Neural progenitor cell (in vitro differentiated cells): ENCODE measurements around the gene TSPAN18. TPM values are rescaled to one million over a fixed set of nuclear protein-coding genes. Genes with fewer than 3 reads are reported as not detected.
A peak's percentile ranks its signal among the peaks of the same experiment; 100 is the strongest.

ENCODE experiments used
- DNase-seq: peaks from one replicate; pipeline ENCODE4 v3.0.0-alpha.2; 2016; ENCODE audit warnings: low spot score
- H2AFZ ChIP-seq: fragments of 200-600 bp; sonication (generic); replicated peaks from 2 replicates; pipeline ENCODE4 v1.6.1; 2016; ENCODE audit warnings: antibody characterized with exemption
- H3F3A ChIP-seq: fragments of 200-600 bp; sonication (generic); 2 replicates; pipeline ENCODE4 v1.6.1; 2016; ENCODE audit warnings: antibody characterized with exemption, low read depth
- H3K27ac ChIP-seq: fragments of 200-600 bp; sonication (generic); 2 replicates; pipeline ENCODE4 v1.5.1; 2016; ENCODE audit warnings: mild to moderate bottlenecking
- H3K27me3 ChIP-seq: fragments of 200-600 bp; sonication (generic); 2 replicates; pipeline ENCODE4 v1.6.1; 2016; ENCODE audit warnings: mild to moderate bottlenecking, moderate library complexity
- H3K36me3 ChIP-seq: fragments of 200-600 bp; sonication (generic); 2 replicates; pipeline ENCODE4 v1.5.1; 2016
- H3K4me1 ChIP-seq: fragments of 200-600 bp; sonication (generic); 2 replicates; pipeline ENCODE4 v1.6.1; 2016; ENCODE audit warnings: mixed run types
- H3K4me2 ChIP-seq: fragments of 200-600 bp; sonication (generic); 2 replicates; pipeline ENCODE4 v1.6.1; 2016
- H3K4me3 ChIP-seq: fragments of 200-600 bp; sonication (generic); 2 replicates; pipeline ENCODE4 v1.5.1; 2016
- H3K79me2 ChIP-seq: fragments of 200-600 bp; sonication (generic); 2 replicates; pipeline ENCODE4 v1.6.1; 2016; ENCODE audit warnings: low read depth
- H3K9ac ChIP-seq: fragments of 200-600 bp; sonication (generic); 2 replicates; pipeline ENCODE4 v1.6.1; 2016
- H3K9me3 ChIP-seq: fragments of 200-600 bp; sonication (generic); 2 replicates; pipeline ENCODE4 v1.5.1; 2016; ENCODE audit warnings: low read depth
- H4K20me1 ChIP-seq: fragments of 200-600 bp; sonication (generic); 2 replicates; pipeline ENCODE4 v1.6.1; 2016; ENCODE audit warnings: low read depth
- H3K27ac Mint-ChIP-seq: 3 replicates; pipeline ENCODE4 v1.8.0; 2021; ENCODE audit warnings: mixed read lengths
- H3K27me3 Mint-ChIP-seq: 2 replicates; pipeline ENCODE4 v1.8.0; 2022; ENCODE audit warnings: low read depth, mild to moderate bottlenecking, inconsistent platforms, moderate library complexity, mixed read lengths; ENCODE audit not compliant: insufficient read depth
- H3K36me3 Mint-ChIP-seq: 3 replicates; pipeline ENCODE4 v1.8.0; 2021; ENCODE audit warnings: mixed read lengths
- H3K4me1 Mint-ChIP-seq: 3 replicates; pipeline ENCODE4 v1.8.0; 2021; ENCODE audit warnings: mixed read lengths
- H3K4me3 Mint-ChIP-seq: 3 replicates; pipeline ENCODE4 v1.8.0; 2021; ENCODE audit warnings: mild to moderate bottlenecking, moderate library complexity, mixed read lengths
- H3K9me3 Mint-ChIP-seq: 3 replicates; pipeline ENCODE4 v1.8.0; 2020; ENCODE audit warnings: mixed read lengths
- EZH2 ChIP-seq: fragments of 200-600 bp; sonication (generic); IDR thresholded peaks from 2 replicates; pipeline ENCODE4 v1.6.1; 2017; ENCODE audit warnings: antibody characterized with exemption, mild to moderate bottlenecking, moderate library complexity
- EZH2phosphoT487 ChIP-seq: fragments of 200-600 bp; sonication (generic); IDR thresholded peaks from 2 replicates; pipeline ENCODE4 v1.6.1; 2017; ENCODE audit warnings: antibody characterized with exemption
- total RNA-seq: library from RNA; depleted of rRNA; stranded (reverse); fragments of >200 nt; gene quantifications from 2 replicates; pipeline ENCODE4 v1.2.3, GENCODE V29; 2015; ENCODE audit warnings: low replicate concordance
- TF ChIP-seq, protein P1 (sequence below): fragments of 200-600 bp; sonication (generic); IDR thresholded peaks from 2 replicates; pipeline ENCODE4 v1.5.1; 2017; ENCODE audit warnings: antibody characterized with exemption, mild to moderate bottlenecking

TSPAN18 gene
- total RNA-seq, 1 donor from 2014 or later, result 16.5 TPM

- Histone ChIP-seq H3K9me3 (no peaks in the 10 kb centered on the region), H3K4me2 (no peak overlapping the region), H4K20me1 (peaks cover 98% of the 10 kb centered on the region), H3K36me3 (no peaks in the 10 kb centered on the region), H3K4me1 (peaks cover 26% of the 10 kb centered on the region), H3K4me3 (no peak overlapping the region), H3F3A (peaks cover 32% of the 10 kb centered on the region), H3K9ac (no peak overlapping the region), H2AFZ (no peak overlapping the region), H3K79me2 (peaks cover 72% of the 10 kb centered on the region), H3K27me3 (no peaks in the 10 kb centered on the region), H3K27ac (no peak overlapping the region)
- H3K36me3 Mint-ChIP-seq, result no peaks in the 10 kb centered on the region
- peaks cover 11% of the 10 kb centered on the region for H3K27me3 Mint-ChIP-seq
- TF ChIP-seq, protein P1, sequence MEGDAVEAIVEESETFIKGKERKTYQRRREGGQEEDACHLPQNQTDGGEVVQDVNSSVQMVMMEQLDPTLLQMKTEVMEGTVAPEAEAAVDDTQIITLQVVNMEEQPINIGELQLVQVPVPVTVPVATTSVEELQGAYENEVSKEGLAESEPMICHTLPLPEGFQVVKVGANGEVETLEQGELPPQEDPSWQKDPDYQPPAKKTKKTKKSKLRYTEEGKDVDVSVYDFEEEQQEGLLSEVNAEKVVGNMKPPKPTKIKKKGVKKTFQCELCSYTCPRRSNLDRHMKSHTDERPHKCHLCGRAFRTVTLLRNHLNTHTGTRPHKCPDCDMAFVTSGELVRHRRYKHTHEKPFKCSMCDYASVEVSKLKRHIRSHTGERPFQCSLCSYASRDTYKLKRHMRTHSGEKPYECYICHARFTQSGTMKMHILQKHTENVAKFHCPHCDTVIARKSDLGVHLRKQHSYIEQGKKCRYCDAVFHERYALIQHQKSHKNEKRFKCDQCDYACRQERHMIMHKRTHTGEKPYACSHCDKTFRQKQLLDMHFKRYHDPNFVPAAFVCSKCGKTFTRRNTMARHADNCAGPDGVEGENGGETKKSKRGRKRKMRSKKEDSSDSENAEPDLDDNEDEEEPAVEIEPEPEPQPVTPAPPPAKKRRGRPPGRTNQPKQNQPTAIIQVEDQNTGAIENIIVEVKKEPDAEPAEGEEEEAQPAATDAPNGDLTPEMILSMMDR, result no peak
- TF ChIP-seq EZH2phosphoT487 (no peak), EZH2 (no peak)
- no peak overlapping the region for H3K4me3 Mint-ChIP-seq
- peaks cover 48% of the 10 kb centered on the region for H3K4me1 Mint-ChIP-seq
- no peak for DNase-seq
- H3K27ac Mint-ChIP-seq, result peak overlapping the region; percentile 38
- no peaks in the 10 kb centered on the region for H3K9me3 Mint-ChIP-seq
These were observed 213.6 kb downstream of the TSPAN18 start for GRCh38 chr11:44940404-44940803.

DNA sequence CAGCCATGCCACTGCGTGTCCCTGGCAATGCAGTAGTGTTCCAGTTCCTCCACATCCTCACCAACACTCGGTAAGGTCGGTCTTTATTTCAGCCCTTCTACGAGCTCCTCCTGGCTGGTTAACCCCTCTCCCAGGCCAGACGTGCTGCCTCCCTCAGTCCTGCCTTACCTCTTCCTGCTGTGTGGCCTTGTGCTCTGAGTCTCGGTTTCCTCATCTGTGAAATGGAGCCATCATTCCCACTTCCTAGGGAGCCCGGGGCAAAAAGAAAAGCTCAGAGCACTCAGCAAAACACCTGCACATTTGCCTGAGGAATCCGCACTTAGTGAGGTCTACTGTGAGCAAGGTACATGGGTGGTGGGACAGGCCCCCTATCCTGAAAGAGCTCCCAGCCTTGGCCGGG lies 214.1 kb downstream of the TSPAN18 start:
- no peak overlapping the region for H3K4me3 Mint-ChIP-seq
- no peaks in the 10 kb centered on the region for H3K27me3 ChIP-seq
- no peak overlapping the region for H3K27ac ChIP-seq
- H3K36me3 Mint-ChIP-seq, result no peaks in the 10 kb centered on the region
- H3K4me1 Mint-ChIP-seq, result peaks cover 49% of the 10 kb centered on the region
- no peak overlapping the region for H2AFZ ChIP-seq
- DNase-seq, result no peak
- no peak overlapping the region for H3K27ac Mint-ChIP-seq
- no peaks in the 10 kb centered on the region for H3K9me3 Mint-ChIP-seq
- TF ChIP-seq EZH2phosphoT487 (no peak), EZH2 (no peak)
- TF ChIP-seq, protein P1, result no peak
- peaks cover 36% of the 10 kb centered on the region for H3F3A ChIP-seq
- peaks cover 76% of the 10 kb centered on the region for H3K79me2 ChIP-seq
- no peak overlapping the region for H3K4me3 ChIP-seq
- H3K4me2 ChIP-seq, result no peak overlapping the region
- H3K9me3 ChIP-seq, result no peaks in the 10 kb centered on the region
- H3K36me3 ChIP-seq, result no peaks in the 10 kb centered on the region
- peaks cover 9% of the 10 kb centered on the region for H3K27me3 Mint-ChIP-seq
- H3K9ac ChIP-seq, result no peak overlapping the region
- H4K20me1 ChIP-seq, result peaks cover 100% of the 10 kb centered on the region
- peaks cover 30% of the 10 kb centered on the region for H3K4me1 ChIP-seq

DNA sequence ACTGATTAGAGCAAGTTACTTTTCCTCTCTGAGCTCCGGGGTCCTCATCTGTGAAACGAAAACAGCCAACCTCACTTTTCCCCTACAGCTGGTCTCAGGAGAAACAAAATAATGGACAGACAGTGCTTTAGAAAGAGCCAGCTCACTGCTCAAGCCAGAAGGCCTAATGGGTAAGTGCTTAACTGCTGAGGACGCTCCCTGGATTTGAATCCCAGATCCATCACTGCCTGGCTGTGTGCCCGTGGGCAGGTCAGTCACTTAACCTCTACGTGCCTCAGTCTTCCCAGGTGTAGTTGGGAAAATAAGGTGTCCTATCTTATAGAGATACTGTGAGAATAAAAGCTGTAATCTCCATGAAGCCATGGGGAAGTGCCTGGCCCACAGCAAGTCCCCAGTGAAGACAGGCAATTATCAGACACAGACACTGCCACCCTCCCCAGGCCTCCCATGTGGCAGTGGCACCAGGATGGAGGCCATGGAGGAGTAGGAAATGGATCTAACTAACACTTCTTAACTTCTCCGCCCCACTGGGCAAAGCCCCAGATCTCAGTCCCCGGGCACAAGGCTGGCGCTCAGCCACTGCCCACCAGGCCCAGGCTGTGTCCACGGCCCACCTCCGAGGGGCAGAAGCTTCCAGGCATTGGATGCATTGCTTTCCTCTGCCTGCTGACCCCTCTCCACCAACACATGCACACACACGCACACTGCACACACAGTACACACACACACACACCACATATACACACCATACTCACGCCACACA lies 214.7 kb downstream of the TSPAN18 start:
- Histone ChIP-seq H3K4me2 (no peak overlapping the region), H3K79me2 (peaks cover 81% of the 10 kb centered on the region), H3K9me3 (no peaks in the 10 kb centered on the region), H3F3A (peaks cover 42% of the 10 kb centered on the region), H3K9ac (no peak overlapping the region), H3K27me3 (no peaks in the 10 kb centered on the region), H3K36me3 (no peaks in the 10 kb centered on the region), H3K4me3 (no peak overlapping the region), H3K27ac (no peak overlapping the region), H3K4me1 (peaks cover 36% of the 10 kb centered on the region), H2AFZ (no peak overlapping the region), H4K20me1 (peaks cover 100% of the 10 kb centered on the region)
- Mint-ChIP-seq H3K4me1 (peaks cover 53% of the 10 kb centered on the region), H3K4me3 (no peak overlapping the region), H3K27me3 (peaks cover 8% of the 10 kb centered on the region), H3K27ac (peak overlapping the region; percentile 13), H3K36me3 (no peaks in the 10 kb centered on the region), H3K9me3 (no peaks in the 10 kb centered on the region)
- no peak for DNase-seq
- TF ChIP-seq EZH2 (no peak), EZH2phosphoT487 (no peak)
